Measurements from ENCODE around the gene THRB.

Gene THRB

GRCh38 chr3:24306518-24306917, 188.1 kb downstream of the THRB start:
- no peak for DNase-seq (ENCODE audit: low read depth)
- H3K4me3 ChIP-seq (ENCODE audit: low read depth, low read length): no peak overlapping the region
- TF ChIP-seq, protein P1, sequence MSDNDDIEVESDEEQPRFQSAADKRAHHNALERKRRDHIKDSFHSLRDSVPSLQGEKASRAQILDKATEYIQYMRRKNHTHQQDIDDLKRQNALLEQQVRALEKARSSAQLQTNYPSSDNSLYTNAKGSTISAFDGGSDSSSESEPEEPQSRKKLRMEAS (IDR thresholded peaks at IDR 0.05; ENCODE audit: low read depth, low read length): no peak
- TF ChIP-seq POLR2A (IDR thresholded peaks at IDR 0.05; ENCODE audit: extremely low read depth, insufficient read length) (no peak), MYC (IDR thresholded peaks at IDR 0.05; ENCODE audit: low read depth, low read length) (no peak), CTCF (IDR thresholded peaks at IDR 0.05; ENCODE audit: low read depth, low read length) (no peak)

DNA sequence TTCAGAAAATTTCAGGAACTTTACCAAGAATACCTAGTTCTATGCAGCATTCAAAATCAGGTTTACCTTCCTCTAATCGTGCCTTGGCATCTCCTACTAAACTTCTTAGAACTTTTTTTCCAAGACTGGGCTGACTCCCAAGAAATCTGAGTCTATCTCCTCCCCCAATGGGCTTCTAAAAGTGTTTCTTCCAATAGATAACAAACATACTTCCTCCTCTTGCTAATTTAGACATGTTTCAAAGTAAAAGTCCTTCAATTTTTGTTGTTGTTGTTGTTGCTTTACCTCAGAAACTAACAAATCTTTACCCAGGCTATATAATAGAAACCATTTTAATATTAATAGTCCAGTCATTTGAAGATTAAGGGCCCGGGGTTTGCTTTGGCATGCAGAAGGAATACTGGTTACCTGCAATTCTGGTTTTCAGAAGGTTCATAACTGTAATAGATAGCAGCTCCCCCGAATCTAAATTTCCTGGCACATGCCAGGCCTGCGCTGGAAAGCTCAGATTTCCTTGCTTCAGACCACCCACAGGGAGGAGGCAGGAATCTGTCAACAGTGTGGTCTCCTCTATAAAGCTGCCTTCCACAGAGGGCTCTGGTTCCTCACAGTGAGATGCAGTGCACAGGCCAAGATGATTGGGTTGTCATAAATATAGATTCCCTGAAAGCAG, 188.7 kb downstream of the THRB start:
- TF ChIP-seq MYC (IDR thresholded peaks at IDR 0.05; ENCODE audit: low read depth, low read length) (no peak), POLR2A (IDR thresholded peaks at IDR 0.05; ENCODE audit: extremely low read depth, insufficient read length) (no peak)
- TF ChIP-seq, protein P1 (IDR thresholded peaks at IDR 0.05; ENCODE audit: low read depth, low read length): no peak
- H3K4me3 ChIP-seq (ENCODE audit: low read depth, low read length): no peak overlapping the region
- DNase-seq (ENCODE audit: low read depth): no peak

- TF ChIP-seq POLR2A (IDR thresholded peaks at IDR 0.05; ENCODE audit: extremely low read depth, insufficient read length) (no peak), CTCF (IDR thresholded peaks at IDR 0.05; ENCODE audit: low read depth, low read length) (no peak), MYC (IDR thresholded peaks at IDR 0.05; ENCODE audit: low read depth, low read length) (no peak)
- TF ChIP-seq, protein P1 (IDR thresholded peaks at IDR 0.05; ENCODE audit: low read depth, low read length): no peak
- no peak for DNase-seq (ENCODE audit: low read depth)
- H3K4me3 ChIP-seq (ENCODE audit: low read depth, low read length): no peak overlapping the region
These were observed 191.4 kb downstream of the THRB start for GRCh38 chr3:24303057-24303754.

DNA sequence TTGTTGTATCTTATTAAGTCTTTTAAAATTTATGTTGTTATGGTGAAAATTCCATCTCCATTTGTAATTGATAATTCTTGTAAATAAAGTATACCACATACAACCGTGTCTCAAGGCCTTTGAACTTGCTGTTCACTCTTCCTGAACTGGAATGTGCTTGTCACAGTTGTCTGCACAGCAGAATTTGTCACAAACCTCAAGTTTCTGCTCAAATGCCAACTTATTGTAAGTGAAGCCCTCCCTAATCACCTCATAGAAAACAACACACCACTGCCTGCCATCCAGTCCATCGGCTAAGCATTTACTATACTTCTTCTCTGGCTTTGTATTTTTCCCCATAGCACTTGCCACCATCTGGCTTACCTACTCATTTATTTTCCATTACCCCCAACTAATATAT, 192.3 kb downstream of the THRB start:
- no peak for TF ChIP-seq CTCF (IDR thresholded peaks at IDR 0.05; ENCODE audit: low read depth, low read length)
- no peak for TF ChIP-seq POLR2A (IDR thresholded peaks at IDR 0.05; ENCODE audit: extremely low read depth, insufficient read length)
- TF ChIP-seq MYC (IDR thresholded peaks at IDR 0.05; ENCODE audit: low read depth, low read length): no peak
- TF ChIP-seq, protein P1 (IDR thresholded peaks at IDR 0.05; ENCODE audit: low read depth, low read length): no peak
- DNase-seq (ENCODE audit: low read depth): no peak
- H3K4me3 ChIP-seq (ENCODE audit: low read depth, low read length): no peak overlapping the region

DNA sequence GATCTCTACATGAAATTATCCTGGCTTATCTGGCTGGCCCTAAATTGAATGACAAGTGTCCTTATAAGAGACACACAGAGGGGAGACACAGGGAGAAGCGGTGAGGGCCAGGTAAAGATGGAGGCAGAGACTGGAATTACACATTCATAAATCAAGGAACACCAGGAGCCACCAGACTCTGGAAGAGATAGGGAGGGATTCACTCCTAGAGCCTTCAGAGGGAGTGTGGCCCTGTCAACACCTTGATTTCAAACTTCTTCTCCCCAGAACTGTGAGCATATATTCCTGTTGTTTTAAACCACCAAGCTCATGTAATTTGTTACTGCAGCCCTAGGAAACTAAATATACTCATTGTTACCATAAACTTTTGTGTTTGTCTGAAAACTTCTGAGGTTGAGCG, 193.7 kb downstream of the THRB start:
- TF ChIP-seq CTCF (IDR thresholded peaks at IDR 0.05; ENCODE audit: low read depth, low read length) (no peak), MYC (IDR thresholded peaks at IDR 0.05; ENCODE audit: low read depth, low read length) (no peak), POLR2A (IDR thresholded peaks at IDR 0.05; ENCODE audit: extremely low read depth, insufficient read length) (no peak)
- TF ChIP-seq, protein P1 (IDR thresholded peaks at IDR 0.05; ENCODE audit: low read depth, low read length): no peak
- DNase-seq (ENCODE audit: low read depth): no peak
- no peak overlapping the region for H3K4me3 ChIP-seq (ENCODE audit: low read depth, low read length)
